ENCODE data around the gene TPI1.
"Not testable (repeated sequence)": the region's sequence is repeated elsewhere in the genome, so short reads cannot be mapped to it uniquely, and the experiment has no call there.

DNA sequence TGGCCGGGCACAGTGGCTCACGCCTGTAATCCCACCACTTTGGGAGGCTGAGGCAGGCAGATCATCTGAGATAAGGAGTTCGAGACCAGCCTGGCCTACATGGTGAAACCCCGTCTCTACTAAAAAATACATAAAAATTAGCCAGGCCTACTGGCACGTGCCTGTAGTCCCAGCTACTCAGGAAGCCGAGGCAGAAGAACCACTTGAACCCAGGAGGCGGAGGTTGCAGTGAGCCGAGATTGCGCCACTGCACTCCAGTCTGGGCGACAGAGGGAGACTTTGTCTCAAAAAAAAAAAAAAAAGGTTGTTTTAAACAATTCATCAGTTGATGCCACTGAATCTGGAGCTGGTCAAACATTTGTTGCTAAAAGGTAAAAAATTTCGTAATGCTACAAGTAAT, 12.5 kb downstream of the TPI1 start:
- TF ChIP-seq RARB (CRISPR knock-in tag; IDR thresholded peaks at IDR 0.05); TOX (CRISPR knock-in tag; IDR thresholded peaks at IDR 0.05; ENCODE audit: borderline replicate concordance); OSR1 (CRISPR knock-in tag; IDR thresholded peaks at IDR 0.05); ZFP3 (CRISPR knock-in tag; IDR thresholded peaks at IDR 0.05); TCF4 (CRISPR knock-in tag; IDR thresholded peaks at IDR 0.05; ENCODE audit: borderline replicate concordance); ESRRG (CRISPR knock-in tag; IDR thresholded peaks at IDR 0.05); CSDC2 (CRISPR knock-in tag; IDR thresholded peaks at IDR 0.05); ZNF70 (CRISPR knock-in tag; IDR thresholded peaks at IDR 0.05); PPARA (CRISPR knock-in tag; IDR thresholded peaks at IDR 0.05; ENCODE audit: borderline replicate concordance): not testable (repeated sequence)
- TF ChIP-seq, protein P1, sequence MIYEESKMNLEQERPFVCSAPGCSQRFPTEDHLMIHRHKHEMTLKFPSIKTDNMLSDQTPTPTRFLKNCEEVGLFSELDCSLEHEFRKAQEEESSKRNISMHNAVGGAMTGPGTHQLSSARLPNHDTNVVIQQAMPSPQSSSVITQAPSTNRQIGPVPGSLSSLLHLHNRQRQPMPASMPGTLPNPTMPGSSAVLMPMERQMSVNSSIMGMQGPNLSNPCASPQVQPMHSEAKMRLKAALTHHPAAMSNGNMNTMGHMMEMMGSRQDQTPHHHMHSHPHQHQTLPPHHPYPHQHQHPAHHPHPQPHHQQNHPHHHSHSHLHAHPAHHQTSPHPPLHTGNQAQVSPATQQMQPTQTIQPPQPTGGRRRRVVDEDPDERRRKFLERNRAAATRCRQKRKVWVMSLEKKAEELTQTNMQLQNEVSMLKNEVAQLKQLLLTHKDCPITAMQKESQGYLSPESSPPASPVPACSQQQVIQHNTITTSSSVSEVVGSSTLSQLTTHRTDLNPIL (CRISPR knock-in tag; IDR thresholded peaks at IDR 0.05; ENCODE audit: low read depth), result not testable (repeated sequence)
- TF ChIP-seq, protein P2, sequence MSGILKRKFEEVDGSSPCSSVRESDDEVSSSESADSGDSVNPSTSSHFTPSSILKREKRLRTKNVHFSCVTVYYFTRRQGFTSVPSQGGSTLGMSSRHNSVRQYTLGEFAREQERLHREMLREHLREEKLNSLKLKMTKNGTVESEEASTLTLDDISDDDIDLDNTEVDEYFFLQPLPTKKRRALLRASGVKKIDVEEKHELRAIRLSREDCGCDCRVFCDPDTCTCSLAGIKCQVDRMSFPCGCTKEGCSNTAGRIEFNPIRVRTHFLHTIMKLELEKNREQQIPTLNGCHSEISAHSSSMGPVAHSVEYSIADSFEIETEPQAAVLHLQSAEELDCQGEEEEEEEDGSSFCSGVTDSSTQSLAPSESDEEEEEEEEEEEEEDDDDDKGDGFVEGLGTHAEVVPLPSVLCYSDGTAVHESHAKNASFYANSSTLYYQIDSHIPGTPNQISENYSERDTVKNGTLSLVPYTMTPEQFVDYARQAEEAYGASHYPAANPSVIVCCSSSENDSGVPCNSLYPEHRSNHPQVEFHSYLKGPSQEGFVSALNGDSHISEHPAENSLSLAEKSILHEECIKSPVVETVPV (CRISPR knock-in tag; IDR thresholded peaks at IDR 0.05), result not testable (repeated sequence)
- TF ChIP-seq, protein P3, sequence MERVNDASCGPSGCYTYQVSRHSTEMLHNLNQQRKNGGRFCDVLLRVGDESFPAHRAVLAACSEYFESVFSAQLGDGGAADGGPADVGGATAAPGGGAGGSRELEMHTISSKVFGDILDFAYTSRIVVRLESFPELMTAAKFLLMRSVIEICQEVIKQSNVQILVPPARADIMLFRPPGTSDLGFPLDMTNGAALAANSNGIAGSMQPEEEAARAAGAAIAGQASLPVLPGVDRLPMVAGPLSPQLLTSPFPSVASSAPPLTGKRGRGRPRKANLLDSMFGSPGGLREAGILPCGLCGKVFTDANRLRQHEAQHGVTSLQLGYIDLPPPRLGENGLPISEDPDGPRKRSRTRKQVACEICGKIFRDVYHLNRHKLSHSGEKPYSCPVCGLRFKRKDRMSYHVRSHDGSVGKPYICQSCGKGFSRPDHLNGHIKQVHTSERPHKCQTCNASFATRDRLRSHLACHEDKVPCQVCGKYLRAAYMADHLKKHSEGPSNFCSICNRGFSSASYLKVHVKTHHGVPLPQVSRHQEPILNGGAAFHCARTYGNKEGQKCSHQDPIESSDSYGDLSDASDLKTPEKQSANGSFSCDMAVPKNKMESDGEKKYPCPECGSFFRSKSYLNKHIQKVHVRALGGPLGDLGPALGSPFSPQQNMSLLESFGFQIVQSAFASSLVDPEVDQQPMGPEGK (CRISPR knock-in tag; IDR thresholded peaks at IDR 0.05; ENCODE audit: borderline replicate concordance), result not testable (repeated sequence)

Data from SK-N-SH treated with all-trans-retinoic acid at 6 μM for 48 hours (cell line).